Body of pancreas (tissue), 4 donors: ENCODE measurements around the gene DNM3. TPM values are rescaled to one million over a fixed set of nuclear protein-coding genes. Genes with fewer than 3 reads are reported as not detected.

Experiments used
- ATAC-seq: fragments of 150-250 bp; one replicate; pipeline ENCODE4 v1.9.1; 2016
- DNase-seq, 4 donors: peaks; one replicate each; pipeline ENCODE4 v3.0.0-alpha.2; 2019
- H3K27ac ChIP-seq, 4 donors: fragments of 200-600 bp; sonication (generic); 1 replicate in 3 of 4; 2 replicates in 1 of 4; pipeline versions ENCODE4 v1.5.1 to v1.6.1; 2016 to 2019; ENCODE audit warnings: mild to moderate bottlenecking in 1 of 4, mixed read lengths in 1 of 4, moderate library complexity in 1 of 4
- H3K27me3 ChIP-seq, 2 donors: fragments of 200-600 bp; sonication (generic); one replicate each; pipeline ENCODE4 v1.6.0; 2016; ENCODE audit warnings: mild to moderate bottlenecking in 1 of 2
- H3K36me3 ChIP-seq, 2 donors: fragments of 200-600 bp; sonication (generic); replicated peaks in 1 of 2; 2 replicates each; pipeline ENCODE4 v1.5.1; 2016; ENCODE audit warnings: low read depth in 2 of 2; ENCODE audit not compliant: insufficient read depth in 1 of 2
- H3K4me1 ChIP-seq: fragments of 200-600 bp; sonication (generic); one replicate; pipeline ENCODE4 v1.6.0; 2016
- H3K4me3 ChIP-seq, 2 donors: fragments of 200-600 bp; sonication (generic); 1 replicate in 1 of 2; 2 replicates in 1 of 2; pipeline ENCODE4 v1.5.1; 2016 to 2019
- H3K9me3 ChIP-seq, 3 donors: fragments of 200-600 bp; sonication (generic); 1 replicate in 2 of 3; 2 replicates in 1 of 3; pipeline ENCODE4 v1.5.1; 2016
- CTCF ChIP-seq, 7 experiments: fragments of 450-650 bp in 4 of 7; fragments of 200-600 bp in 3 of 7; sonication (generic) in 3 of 7; IDR thresholded peaks; one replicate each; pipeline ENCODE4 v1.5.1; 2016 to 2019; ENCODE audit warnings: antibody characterized with exemption in 7 of 7
- POLR2A ChIP-seq, 3 donors: fragments of 450-650 bp; IDR thresholded peaks; one replicate each; pipeline ENCODE4 v1.6.1; 2016; ENCODE audit warnings: antibody characterized with exemption in 3 of 3, mild to moderate bottlenecking in 2 of 3
- WGBS, 2 donors: methylation state at CpG; one replicate each; pipeline ENCODE4 v1.1.5; 2017; 5-methylcytosine and 5-hydroxymethylcytosine counted together
- intact Hi-C: fragments of 100-400 bp; cut with DNase I; formaldehyde crosslinking; loops from one replicate; pipeline ENCODE4 v1.15.1; 2023
- total RNA-seq, 2 donors: library from RNA; depleted of rRNA; stranded (reverse); fragments of >200 nt; gene quantifications; one replicate each; pipeline ENCODE4 v1.1.0, GENCODE V29; 2016

Gene DNM3
- total RNA-seq, 2 donors from 2014 or later: 2.9 to 4.0 TPM

GRCh38 chr1:172155766-172156165 lies 314.5 kb downstream of the DNM3 start:
- Histone ChIP-seq H3K27ac (no peak overlapping the region), H3K27me3 (no peaks in the 10 kb centered on the region), H3K9me3 (no peaks in the 10 kb centered on the region), H3K4me3 (no peak overlapping the region), H3K36me3 (no peaks in the 10 kb centered on the region), H3K4me1 (no peaks in the 10 kb centered on the region)
- intact Hi-C loops: no loop called here
- DNase-seq (no peak), ATAC-seq (no peak)
- WGBS, 2 donors: 69 to 75% methylated on average over 2 of the region's 2 CpGs
- TF ChIP-seq POLR2A (IDR thresholded peaks at IDR 0.05) (no peak), CTCF (IDR thresholded peaks at IDR 0.05) (no peak)

GRCh38 chr1:172162236-172162635 lies 320.9 kb downstream of the DNM3 start:
- no peaks in the 10 kb centered on the region for H3K9me3 ChIP-seq
- intact Hi-C loops: no loop called here
- ATAC-seq: no peak
- no peak overlapping the region for H3K4me3 ChIP-seq
- no peaks in the 10 kb centered on the region for H3K27me3 ChIP-seq
- 57 to 64% methylated on average over 2 of the region's 2 CpGs for WGBS, 2 donors
- TF ChIP-seq POLR2A (IDR thresholded peaks at IDR 0.05): no peak
- TF ChIP-seq CTCF (IDR thresholded peaks at IDR 0.05): no peak
- H3K36me3 ChIP-seq: no peaks in the 10 kb centered on the region
- no peaks in the 10 kb centered on the region for H3K4me1 ChIP-seq
- DNase-seq: no peak
- no peak overlapping the region for H3K27ac ChIP-seq

GRCh38 chr1:172163498-172164215 lies 322.4 kb downstream of the DNM3 start:
- intact Hi-C loops: no loop called here
- ATAC-seq: peak; percentile 30
- WGBS, 2 donors: 75 to 77% methylated on average over 4 of the region's 4 CpGs
- Histone ChIP-seq H3K9me3 (no peaks in the 10 kb centered on the region), H3K27ac (peak overlapping the region in 1 of 4 donors; percentile 18), H3K4me1 (peaks cover 11% of the 10 kb centered on the region), H3K36me3 (no peaks in the 10 kb centered on the region), H3K4me3 (no peak overlapping the region), H3K27me3 (no peaks in the 10 kb centered on the region)
- no peak for DNase-seq
- TF ChIP-seq POLR2A (IDR thresholded peaks at IDR 0.05) (no peak), CTCF (IDR thresholded peaks at IDR 0.05) (no peak)

GRCh38 chr1:172165403-172165802 lies 324.1 kb downstream of the DNM3 start:
- DNase-seq (no peak), ATAC-seq (no peak)
- TF ChIP-seq CTCF (IDR thresholded peaks at IDR 0.05) (no peak), POLR2A (IDR thresholded peaks at IDR 0.05) (no peak)
- no peaks in the 10 kb centered on the region for H3K36me3 ChIP-seq
- H3K27ac ChIP-seq: no peak overlapping the region
- peaks cover 15% of the 10 kb centered on the region for H3K4me1 ChIP-seq
- H3K9me3 ChIP-seq: no peaks in the 10 kb centered on the region
- 69 to 82% methylated on average over 2 of the region's 2 CpGs for WGBS, 2 donors
- intact Hi-C loops: no loop called here
- no peak overlapping the region for H3K4me3 ChIP-seq
- H3K27me3 ChIP-seq: no peaks in the 10 kb centered on the region
